Measurements from ENCODE around the gene TENM4. TPM values are rescaled to one million over a fixed set of nuclear protein-coding genes. Genes with fewer than 3 reads are reported as not detected.
A peak's percentile ranks its signal among the peaks of the same experiment; 100 is the strongest.

Gene TENM4
- total RNA-seq, 1 donor from 2014 or later: 0.08 TPM

- DNase-seq (ENCODE audit: low spot score): no peak
These were observed 396.6 kb downstream of the TENM4 start for GRCh38 chr11:79044201-79044600.

GRCh38 chr11:79043726-79044125, 397.1 kb downstream of the TENM4 start:
- no peak for ATAC-seq
- no peak for DNase-seq (ENCODE audit: low spot score)

More at GRCh38 chr11:79044201-79044600, 396.6 kb downstream of the TENM4 start:
- ATAC-seq: peak; percentile 6

- ATAC-seq (no peak), DNase-seq (ENCODE audit: low spot score) (no peak)
These were observed 398.0 kb downstream of the TENM4 start for GRCh38 chr11:79042824-79043223.

DNA sequence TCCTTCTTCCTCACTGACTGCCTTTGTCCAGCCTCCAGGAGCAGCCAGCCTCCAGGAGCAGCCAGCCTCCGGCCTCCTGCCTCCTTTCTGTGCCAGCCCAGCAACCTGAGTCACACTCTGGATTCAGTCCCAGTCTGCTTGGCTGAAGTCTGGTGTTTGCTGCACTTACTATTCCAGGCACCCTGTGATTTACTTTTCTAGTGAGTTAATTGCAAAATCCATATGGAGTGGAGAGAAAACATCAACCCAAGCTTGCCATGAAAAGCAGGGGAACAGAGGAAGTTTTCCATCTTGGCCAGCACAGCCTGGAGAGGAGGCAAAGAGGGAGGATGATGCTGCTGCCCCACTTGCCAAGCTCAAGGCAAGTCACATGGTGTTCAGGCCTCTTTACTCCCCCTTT, 400.5 kb downstream of the TENM4 start:
- no peak for ATAC-seq

GRCh38 chr11:79039122-79039521, 401.7 kb downstream of the TENM4 start:
- ATAC-seq (no peak), DNase-seq (ENCODE audit: low spot score) (no peak)

More for the DNA sequence above, 400.5 kb downstream of the TENM4 start:
- no peak for DNase-seq (ENCODE audit: low spot score)

GRCh38 chr11:79035881-79036280, 404.9 kb downstream of the TENM4 start:
- ATAC-seq (no peak), DNase-seq (ENCODE audit: low spot score) (no peak)

DNA sequence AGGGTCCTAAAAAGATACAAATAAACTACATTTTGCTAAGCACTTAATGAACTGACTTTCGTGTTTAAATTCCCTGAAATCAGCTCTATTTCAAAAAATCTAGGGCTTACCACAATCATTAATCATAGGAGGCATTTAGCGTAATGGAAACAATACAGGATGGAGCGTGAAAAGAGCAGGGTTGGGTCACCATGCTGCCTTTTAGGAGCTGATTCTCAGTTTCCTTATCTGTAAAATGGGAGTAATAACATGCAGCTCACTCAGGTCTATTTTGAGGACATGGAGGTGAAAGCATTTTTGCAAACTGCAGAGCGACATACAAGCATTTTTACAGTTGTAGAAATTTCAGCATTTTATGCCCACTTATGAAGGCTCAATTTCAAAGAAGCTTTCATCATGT, 407.0 kb downstream of the TENM4 start:
- ATAC-seq (no peak), DNase-seq (ENCODE audit: low spot score) (no peak)

DNA sequence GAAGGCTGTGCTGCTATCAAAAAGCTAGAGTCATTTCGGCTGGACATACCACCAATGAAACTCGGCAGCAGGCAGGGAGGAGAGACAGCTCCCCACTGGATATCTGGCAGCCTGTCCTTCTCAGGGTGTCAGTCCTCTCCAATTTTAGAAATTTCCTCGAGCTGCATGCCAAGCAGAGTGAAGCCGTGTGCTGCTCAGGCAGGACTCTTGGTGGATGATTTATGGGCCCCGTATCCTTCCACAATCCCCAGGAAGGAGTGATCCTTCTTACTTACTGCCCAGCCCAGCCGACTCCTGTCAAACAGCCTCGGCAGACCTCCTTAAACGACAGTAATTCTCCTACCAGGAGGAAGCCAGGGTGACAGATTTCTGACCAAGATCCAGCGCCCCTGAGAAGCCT, 410.4 kb downstream of the TENM4 start:
- DNase-seq (ENCODE audit: low spot score) (no peak), ATAC-seq (no peak)

DNA sequence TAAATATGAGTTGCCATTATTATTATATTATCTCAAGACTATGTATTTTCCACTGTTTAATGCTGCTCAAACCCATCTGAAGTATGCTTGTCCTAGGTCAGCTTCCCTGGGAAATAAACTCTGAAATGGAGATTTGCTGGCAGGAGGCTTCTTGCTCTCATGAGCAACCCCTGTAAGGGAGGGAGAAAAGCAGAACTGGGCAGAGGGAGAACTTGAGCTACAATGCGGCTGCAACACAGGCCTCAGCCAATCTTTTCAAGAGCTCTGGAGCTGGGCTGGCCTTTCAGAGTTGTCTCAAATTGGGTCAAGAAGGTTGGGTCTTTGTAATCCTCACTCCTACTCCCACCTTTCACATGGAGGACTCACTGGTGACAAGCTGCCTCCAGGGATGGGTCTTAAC, 412.6 kb downstream of the TENM4 start:
- DNase-seq (ENCODE audit: low spot score) (no peak), ATAC-seq (no peak)

DNA sequence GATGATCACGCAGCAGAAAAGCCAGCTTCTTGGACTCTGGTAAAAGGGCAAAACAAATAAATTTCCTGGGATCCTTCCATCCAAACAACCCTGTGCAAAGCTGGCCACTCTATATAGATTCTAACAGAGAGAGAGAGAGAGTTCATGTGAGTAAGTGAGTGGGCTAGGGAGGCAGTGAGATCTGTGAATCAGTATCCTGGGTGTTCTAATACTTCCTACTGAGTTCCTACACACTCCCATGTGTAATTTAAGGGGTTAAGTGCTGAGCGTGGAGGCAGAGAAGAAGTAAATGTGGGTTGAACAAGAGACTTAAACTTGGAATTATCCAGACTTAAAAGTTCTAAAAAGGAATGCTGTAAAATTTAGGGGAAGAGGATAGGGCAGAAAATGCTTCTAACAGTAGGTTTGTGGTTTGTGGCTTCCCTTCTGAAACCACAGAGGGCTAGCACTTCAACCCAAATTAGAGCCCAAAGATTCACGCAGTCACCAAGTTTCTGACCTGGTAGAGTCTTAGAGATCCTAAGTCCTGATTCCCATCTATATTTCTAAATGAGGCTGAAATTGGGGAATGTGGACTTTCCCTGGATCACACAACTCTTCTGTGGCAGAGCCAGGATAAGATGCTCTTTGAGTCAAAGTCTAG, 413.9 kb downstream of the TENM4 start:
- DNase-seq (ENCODE audit: low spot score): no peak

GRCh38 chr11:79025622-79026021, 415.2 kb downstream of the TENM4 start:
- DNase-seq (ENCODE audit: low spot score) (no peak), ATAC-seq (no peak)

More for the DNA sequence above, 413.9 kb downstream of the TENM4 start:
- ATAC-seq: no peak

DNA sequence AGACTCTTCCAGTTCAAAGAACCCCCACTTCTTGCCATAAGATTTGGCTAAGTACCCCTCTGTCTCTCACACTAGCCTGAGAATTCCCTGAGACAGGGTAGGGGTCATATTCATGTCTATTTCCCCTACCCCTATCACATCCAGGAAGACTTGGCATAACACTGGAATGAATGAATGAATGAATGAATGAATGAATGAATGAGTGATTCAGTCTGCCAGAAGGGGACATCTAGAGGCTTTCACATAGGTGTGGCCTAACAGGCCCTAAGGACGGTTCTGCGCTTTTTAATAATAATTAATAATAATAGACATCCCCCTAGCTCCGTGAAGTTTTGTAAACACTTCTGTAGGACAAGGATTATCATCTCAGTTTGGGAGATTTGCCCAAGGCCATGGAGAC, 415.7 kb downstream of the TENM4 start:
- DNase-seq (ENCODE audit: low spot score) (no peak), ATAC-seq (no peak)

DNA sequence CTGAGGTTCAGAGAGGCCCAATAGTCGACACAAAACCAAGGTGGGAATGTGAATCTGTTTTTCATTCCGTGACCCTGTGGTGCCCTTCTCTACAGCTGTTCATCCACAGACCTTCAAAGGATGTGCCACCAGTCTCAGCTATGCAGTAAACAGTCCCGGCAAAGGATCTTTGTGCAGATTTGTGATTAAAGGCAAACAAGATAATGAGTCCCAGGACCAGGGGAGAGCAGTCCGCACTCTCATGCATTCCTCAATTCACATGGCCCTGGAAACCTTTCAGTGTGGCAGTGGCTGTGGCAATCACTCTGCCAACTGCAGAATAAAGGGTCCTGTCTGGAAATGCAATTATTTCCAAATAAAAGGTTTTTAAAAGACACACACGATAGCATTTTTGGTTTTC, 418.6 kb downstream of the TENM4 start:
- ATAC-seq (no peak), DNase-seq (ENCODE audit: low spot score) (no peak)

GRCh38 chr11:79021601-79022000, 419.2 kb downstream of the TENM4 start:
- DNase-seq (ENCODE audit: low spot score) (no peak), ATAC-seq (no peak)

GRCh38 chr11:79019975-79020374, 420.9 kb downstream of the TENM4 start:
- DNase-seq (ENCODE audit: low spot score) (no peak), ATAC-seq (no peak)

GRCh38 chr11:79019277-79019676, 421.6 kb downstream of the TENM4 start:
- no peak for ATAC-seq
- no peak for DNase-seq (ENCODE audit: low spot score)

DNA sequence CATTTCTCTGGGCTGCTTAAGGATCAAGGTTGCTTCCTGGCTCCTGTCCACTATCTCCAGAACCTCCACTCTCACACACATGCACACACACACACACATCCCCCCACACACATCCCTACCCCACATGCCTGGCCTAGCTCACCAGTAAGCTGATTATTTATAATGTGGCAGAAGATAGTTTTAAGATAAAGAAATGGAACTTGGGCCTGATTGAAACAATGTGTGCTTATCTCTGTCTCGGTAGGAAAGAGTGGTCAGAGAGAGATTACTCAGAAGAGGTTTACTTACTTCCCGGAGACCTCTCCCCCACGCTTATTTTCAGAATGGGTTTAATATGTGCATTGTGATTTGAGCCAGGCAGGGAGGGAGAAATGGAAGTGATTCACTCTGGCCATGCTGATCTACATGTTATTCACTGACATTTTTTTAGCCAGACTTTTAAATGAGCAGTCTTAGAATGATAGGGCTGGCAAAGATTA, 422.4 kb downstream of the TENM4 start:
- no peak for DNase-seq (ENCODE audit: low spot score)
- ATAC-seq: no peak

DNA sequence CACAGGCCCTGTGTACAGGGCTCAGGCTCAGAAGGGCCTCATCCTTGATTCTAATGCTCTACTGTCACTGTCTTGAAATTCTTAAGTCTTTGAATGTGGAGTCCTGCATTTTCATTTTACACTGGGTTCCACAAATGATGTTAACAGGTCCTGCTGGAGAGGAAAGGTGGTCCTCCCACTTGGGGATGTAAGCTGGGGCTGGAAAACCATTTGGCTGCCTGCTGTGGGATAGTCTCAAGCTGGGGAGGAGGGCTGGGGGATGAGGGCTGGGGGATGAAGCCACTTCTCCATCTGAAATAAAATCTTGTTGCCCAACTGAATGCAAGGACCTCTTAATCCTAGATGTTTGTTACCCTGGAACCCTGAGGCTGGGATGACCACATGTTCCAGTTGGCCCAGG, 423.0 kb downstream of the TENM4 start:
- ATAC-seq: no peak
- DNase-seq (ENCODE audit: low spot score): no peak

DNA sequence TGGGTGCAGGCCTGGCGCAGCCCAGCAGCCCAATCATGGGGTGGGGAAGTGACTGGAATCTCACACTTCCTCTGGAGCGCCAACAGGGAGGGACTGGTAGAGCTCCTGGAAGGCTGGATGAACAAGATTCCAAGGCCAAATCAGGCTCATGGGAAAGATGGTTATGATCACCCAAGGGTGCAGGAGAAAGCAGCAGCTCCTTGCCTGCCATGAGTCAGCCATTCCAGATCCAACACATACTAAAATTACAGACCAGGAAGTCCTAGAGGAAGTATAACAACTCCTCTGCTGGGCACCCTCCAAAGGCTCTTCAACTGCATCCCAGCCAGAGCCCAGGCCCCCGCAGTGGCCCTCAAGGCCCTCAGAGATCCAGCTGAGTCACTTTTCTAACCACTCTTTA, 427.3 kb downstream of the TENM4 start:
- DNase-seq (ENCODE audit: low spot score) (no peak), ATAC-seq (no peak)

- DNase-seq (ENCODE audit: low spot score) (no peak), ATAC-seq (no peak)
These were observed 429.5 kb downstream of the TENM4 start for GRCh38 chr11:79011357-79011756.

DNA sequence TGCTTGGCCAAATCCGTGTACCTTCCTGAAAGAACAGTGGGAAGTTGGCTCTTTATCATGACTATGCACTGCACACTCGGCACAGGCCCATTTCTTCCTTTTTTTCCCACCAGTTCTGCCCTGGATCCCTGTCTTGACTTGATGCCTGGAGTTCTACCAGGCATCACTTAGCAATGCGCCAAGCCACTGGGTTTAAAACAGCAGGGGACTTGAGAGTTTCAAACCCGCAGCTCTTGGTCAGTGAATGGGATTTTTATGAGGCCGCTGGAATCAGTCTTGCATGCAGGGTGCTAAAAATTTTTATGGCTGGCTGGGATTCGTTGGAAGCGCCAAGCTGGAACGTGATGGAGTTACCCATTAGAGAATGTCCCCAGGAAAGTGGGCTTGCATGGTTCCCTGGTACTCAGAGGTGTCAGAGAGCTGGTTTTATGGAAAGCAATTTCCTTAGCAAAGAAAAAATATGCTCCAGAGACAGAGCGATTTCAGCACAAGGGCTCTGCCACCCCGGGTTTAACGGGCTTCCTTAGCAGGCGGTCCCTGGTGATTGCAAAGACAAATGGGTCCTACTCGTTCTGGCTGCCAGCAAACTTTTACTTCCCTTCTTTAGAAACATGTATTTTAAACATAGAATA, 432.9 kb downstream of the TENM4 start:
- ATAC-seq (no peak), DNase-seq (ENCODE audit: low spot score) (no peak)

DNA sequence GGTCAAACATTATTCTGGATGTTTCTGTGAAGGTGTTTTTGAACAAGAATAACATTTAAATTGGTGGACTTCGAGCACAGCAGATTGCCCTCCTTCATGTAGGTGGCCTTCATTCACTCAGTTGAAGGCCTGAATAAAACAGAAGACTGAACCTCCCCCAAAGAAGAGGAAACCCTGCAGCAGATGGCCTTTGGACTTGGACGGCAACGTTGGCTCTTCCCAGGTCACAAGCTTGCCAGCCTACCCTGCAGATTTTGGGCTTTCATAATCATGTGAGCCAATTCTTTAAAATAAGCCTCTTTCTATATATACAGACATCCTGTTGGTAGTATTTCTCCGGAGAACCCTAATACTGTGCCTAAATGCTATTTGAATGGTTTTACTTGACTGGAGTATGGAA, 434.0 kb downstream of the TENM4 start:
- peak; percentile 98 for ATAC-seq
- peak; percentile 55 for DNase-seq (ENCODE audit: low spot score)

DNA sequence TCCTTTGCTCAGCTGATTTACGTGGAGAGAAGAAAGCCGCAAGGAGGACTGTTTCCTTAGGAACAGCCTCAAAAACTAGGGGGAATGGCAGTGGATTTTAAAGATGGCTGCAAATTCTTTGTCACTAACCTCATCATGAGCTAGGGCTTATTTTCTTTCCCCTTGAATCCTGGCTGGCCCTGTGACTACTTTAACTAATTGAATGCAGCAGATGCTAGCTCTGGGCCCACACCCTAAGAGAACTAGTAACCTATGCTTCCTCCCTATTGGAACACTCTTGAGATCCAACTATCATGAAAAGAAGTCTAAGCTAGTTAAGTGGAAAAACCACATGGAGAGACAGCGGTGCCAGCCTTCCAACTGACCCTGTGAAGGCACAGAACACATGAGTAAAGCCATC, 444.8 kb downstream of the TENM4 start:
- ATAC-seq (no peak), DNase-seq (ENCODE audit: low spot score) (no peak)

Measured in left lobe of liver (tissue), 2 donors.